ENCODE measurements around the gene RBM23. TPM values are rescaled to one million over a fixed set of nuclear protein-coding genes. Genes with fewer than 3 reads are reported as not detected.

The RBM23 gene
- total and polyA plus RNA-seq, 9 of the 15 experiments (the other 6 are each of a cell fraction or from before 2014, with no cell fraction given), result 46.0 to 102 (median 58.5) TPM

GRCh38 chr14:22939684-22940083 lies 20.7 kb upstream of the RBM23 start:
- intact Hi-C loops (cut with micrococcal nuclease) (no loop called here), in situ Hi-C loops (cut with MboI) (no loop called here)
- DNase-seq (ENCODE audit: extremely low read depth in 1 of 4, low spot score in 3 of 4), result no peak
- ChIA-PET POLR2A (interaction anchor here (0.6 to 0.8 kb wide), 3 partner anchors 11 to 16 kb away, joined by 3 read pairs; partner anchors contain the start of gene PRMT5), CTCF (ENCODE audit: low intra/inter-chr PET ratio) (no interaction called here)
- no peaks in the 10 kb centered on the region for H4K20me1 ChIP-seq (replicated peaks; ENCODE audit: control insufficient read depth, insufficient read depth, low read length)
- H3K4me3 ChIP-seq, result no peak overlapping the region
- BruUV-seq (replicated peaks), result no TSS peak
- no peak overlapping the region for H3K9ac ChIP-seq (ENCODE audit: insufficient read depth in 1 of 2, low read depth in 2 of 2, low read length in 2 of 2)
- peaks cover 3% of the 10 kb centered on the region; the same call in 1 of the 3 replicates for H3K36me3 ChIP-seq (ENCODE audit: control insufficient read depth, insufficient read depth, low read length)
- ATAC-seq, result no peak
- H2AFZ ChIP-seq (ENCODE audit: low read depth, low read length), result no peak overlapping the region
- FAIRE-seq, result no peak
- H3K79me2 ChIP-seq (ENCODE audit: control insufficient read depth, insufficient read depth, low read length), result no peaks in the 10 kb centered on the region
- no peak overlapping the region for H3K4me2 ChIP-seq (ENCODE audit: insufficient read depth, low read length)
- WGBS (ENCODE audit: insufficient coverage, low coverage, missing lambda C conversion rate), result 64% methylated on average over 3 of the region's 4 CpGs
- H3K27ac ChIP-seq (ENCODE audit: extremely low read depth, low read depth, low read length), result no peak overlapping the region
- H3K9me3 ChIP-seq (replicated peaks; ENCODE audit: control insufficient read depth, insufficient read depth, low read depth, low read length), result no peaks in the 10 kb centered on the region
- H3K4me1 ChIP-seq (replicated peaks in 1 of 2; ENCODE audit: control insufficient read depth in 2 of 2, insufficient read depth in 2 of 2, low read length in 2 of 2), result no peaks in the 10 kb centered on the region; a peak in 1 of 5 replicates
- H3K9me1 ChIP-seq (ENCODE audit: control insufficient read depth, insufficient read depth, low read length), result no peaks in the 10 kb centered on the region
- no peaks in the 10 kb centered on the region for H3K27me3 ChIP-seq (ENCODE audit: control insufficient read depth in 2 of 2, insufficient read depth in 2 of 2, low read length in 2 of 2)
- no peak for TF ChIP-seq GMEB1 (CRISPR knock-in tag; IDR thresholded peaks at IDR 0.05)
- TF ChIP-seq ZNF175 (CRISPR knock-in tag; IDR thresholded peaks at IDR 0.05; ENCODE audit: low read depth), result no peak
- TF ChIP-seq BDP1 (IDR thresholded peaks at IDR 0.05; ENCODE audit: insufficient read depth, insufficient read length), result no peak
- no peak for TF ChIP-seq PBX2 (CRISPR knock-in tag; IDR thresholded peaks at IDR 0.05; ENCODE audit: low read depth)
- TF ChIP-seq PBX2 (tag; conservative IDR thresholded peaks at IDR 0.05; ENCODE audit: low read depth), result no peak
- TF ChIP-seq ARID4B (CRISPR knock-in tag; IDR thresholded peaks at IDR 0.05), result no peak
- TF ChIP-seq ZKSCAN8 (CRISPR knock-in tag; IDR thresholded peaks at IDR 0.05), result no peak
- TF ChIP-seq RHOXF2B (CRISPR knock-in tag; conservative IDR thresholded peaks at IDR 0.05), result no peak
- no peak for TF ChIP-seq HNRNPLL (IDR thresholded peaks at IDR 0.05; ENCODE audit: low read depth, low read length, poor library complexity, severe bottlenecking)
- TF ChIP-seq BHLHE40 (IDR thresholded peaks at IDR 0.05; ENCODE audit: low read length), result no peak
- no peak for TF ChIP-seq ZBTB34 (CRISPR knock-in tag; IDR thresholded peaks at IDR 0.05)

Data from K562 (cell line).